Activated CD4-positive, alpha-beta T cell treated with anti-CD3 and anti-CD28 coated beads, Interleukin-2, amount 10 ng/mL, durations not matched to agents 24 days and 14 days (primary cell): Measurements from ENCODE around the gene SPTBN4. TPM values are rescaled to one million over a fixed set of nuclear protein-coding genes. Genes with fewer than 3 reads are reported as not detected.
"Not testable (repeated sequence)": the region's sequence is repeated elsewhere in the genome, so short reads cannot be mapped to it uniquely, and the experiment has no call there.

Source experiments
- DNase-seq: peaks from one replicate; pipeline ENCODE4 v3.0.0; 2022
- H3K27ac Mint-ChIP-seq: one replicate; pipeline ENCODE4 v1.8.0; 2022; ENCODE audit warnings: mild to moderate bottlenecking, mixed read lengths
- H3K27me3 Mint-ChIP-seq: one replicate; pipeline ENCODE4 v1.8.0; 2022; ENCODE audit warnings: mixed read lengths
- H3K36me3 Mint-ChIP-seq: one replicate; pipeline ENCODE4 v1.8.0; 2022; ENCODE audit warnings: low read depth, mild to moderate bottlenecking, mixed read lengths
- H3K4me1 Mint-ChIP-seq: one replicate; pipeline ENCODE4 v1.8.0; 2021; ENCODE audit warnings: mixed read lengths
- H3K4me3 Mint-ChIP-seq: one replicate; pipeline ENCODE4 v1.8.0; 2022; ENCODE audit warnings: mild to moderate bottlenecking, moderate library complexity, mixed read lengths
- H3K9me3 Mint-ChIP-seq: one replicate; pipeline ENCODE4 v1.8.0; 2021; ENCODE audit warnings: mixed read lengths
- intact Hi-C: fragments of 100-400 bp; cut with micrococcal nuclease; formaldehyde crosslinking; loops from one replicate; pipeline ENCODE4 v1.15.1; 2023
- total RNA-seq: library from RNA; stranded (reverse); gene quantifications from 2 replicates; pipeline ENCODE4 v1.2.3, GENCODE V29; 2022

The SPTBN4 gene
- total RNA-seq, 1 donor from 2014 or later: 0.51 TPM

- no peaks in the 10 kb centered on the region for H3K9me3 Mint-ChIP-seq
- peaks cover 2% of the 10 kb centered on the region for H3K36me3 Mint-ChIP-seq
- peak; percentile 92 for DNase-seq
- H3K27me3 Mint-ChIP-seq: peaks cover 23% of the 10 kb centered on the region
- H3K4me3 Mint-ChIP-seq: peak overlapping the region; percentile 96
- H3K27ac Mint-ChIP-seq: no peak overlapping the region
- H3K4me1 Mint-ChIP-seq: peaks cover 24% of the 10 kb centered on the region
- intact Hi-C loops: loop anchor here (1.0 to 5.0 kb wide), 6 partner anchors 20 to 140 kb away; partner anchors contain the start of gene SERTAD3
Measured at GRCh38 chr19:40464059-40465024, 2.5 kb upstream of the SPTBN4 start.

- H3K4me3 Mint-ChIP-seq: peak overlapping the region; percentile 96
- no peaks in the 10 kb centered on the region for H3K9me3 Mint-ChIP-seq
- intact Hi-C loops: loop anchor here (1.0 to 5.0 kb wide), 6 partner anchors 21 to 140 kb away; partner anchors contain the start of gene SERTAD3
- no peak for DNase-seq
- peaks cover 23% of the 10 kb centered on the region for H3K27me3 Mint-ChIP-seq
- peaks cover 24% of the 10 kb centered on the region for H3K4me1 Mint-ChIP-seq
- H3K27ac Mint-ChIP-seq: peak overlapping the region; percentile 87
- H3K36me3 Mint-ChIP-seq: peaks cover 2% of the 10 kb centered on the region
Measured at GRCh38 chr19:40465025-40465556, 1.7 kb upstream of the SPTBN4 start.

GRCh38 chr19:40465557-40466218 is 1.1 kb upstream of the SPTBN4 start, which contains the start of gene BLVRB:
Gene BLVRB, minus strand, starts transcription at chr19:40465745. Its CDS starts 57 bp downstream, at chr19:40465688.
- peaks cover 23% of the 10 kb centered on the region for H3K27me3 Mint-ChIP-seq
- no peaks in the 10 kb centered on the region for H3K9me3 Mint-ChIP-seq
- peak within 1 kb of the TSS; percentile 96 for H3K4me3 Mint-ChIP-seq
- peak within 1 kb of the TSS; percentile 87 for H3K27ac Mint-ChIP-seq
- DNase-seq: peak; percentile 100
- peaks cover 2% of the 10 kb centered on the region for H3K36me3 Mint-ChIP-seq
- intact Hi-C loops: loop anchor here (1.0 to 5.0 kb wide), 6 partner anchors 21 to 139 kb away; partner anchors contain the start of gene SERTAD3
- H3K4me1 Mint-ChIP-seq: peaks cover 24% of the 10 kb centered on the region

- Mint-ChIP-seq H3K4me1 (peaks cover 24% of the 10 kb centered on the region), H3K27ac (peak overlapping the region; percentile 87), H3K4me3 (peak overlapping the region; percentile 96), H3K9me3 (no peaks in the 10 kb centered on the region), H3K27me3 (peaks cover 23% of the 10 kb centered on the region), H3K36me3 (peaks cover 2% of the 10 kb centered on the region)
- DNase-seq: no peak
- intact Hi-C loops: loop anchor here (5.0 kb wide), 1 partner anchor 61 kb away; no protein-coding TSS in a partner anchor
Measured at GRCh38 chr19:40466219-40466984, 399 bp upstream of the SPTBN4 start.

GRCh38 chr19:40469011-40469410 is 2.2 kb downstream of the SPTBN4 start:
- Mint-ChIP-seq H3K36me3 (peaks cover 2% of the 10 kb centered on the region), H3K4me1 (peaks cover 20% of the 10 kb centered on the region), H3K27me3 (peaks cover 23% of the 10 kb centered on the region), H3K4me3 (no peak overlapping the region), H3K27ac (no peak overlapping the region), H3K9me3 (no peaks in the 10 kb centered on the region)
- no peak for DNase-seq
- intact Hi-C loops: loop anchor here (5.0 kb wide), 1 partner anchor 58 kb away; no protein-coding TSS in a partner anchor

- H3K27ac Mint-ChIP-seq: no peak overlapping the region
- peaks cover 23% of the 10 kb centered on the region for H3K27me3 Mint-ChIP-seq
- DNase-seq: no peak
- peaks cover 2% of the 10 kb centered on the region for H3K36me3 Mint-ChIP-seq
- peaks cover 6% of the 10 kb centered on the region for H3K4me1 Mint-ChIP-seq
- no peak overlapping the region for H3K4me3 Mint-ChIP-seq
- H3K9me3 Mint-ChIP-seq: no peaks in the 10 kb centered on the region
- intact Hi-C loops: no loop called here
Measured at GRCh38 chr19:40471111-40471510, 4.3 kb downstream of the SPTBN4 start.

GRCh38 chr19:40472516-40472915 is 5.7 kb downstream of the SPTBN4 start:
- no peaks in the 10 kb centered on the region for H3K4me1 Mint-ChIP-seq
- H3K36me3 Mint-ChIP-seq: no peaks in the 10 kb centered on the region
- intact Hi-C loops: no loop called here
- H3K4me3 Mint-ChIP-seq: no peak overlapping the region
- no peaks in the 10 kb centered on the region for H3K9me3 Mint-ChIP-seq
- DNase-seq: no peak
- H3K27me3 Mint-ChIP-seq: peaks cover 16% of the 10 kb centered on the region
- H3K27ac Mint-ChIP-seq: no peak overlapping the region

GRCh38 chr19:40474737-40475136 is 7.9 kb downstream of the SPTBN4 start:
- H3K27ac Mint-ChIP-seq: no peak overlapping the region
- no peak for DNase-seq
- H3K4me3 Mint-ChIP-seq: no peak overlapping the region
- no peaks in the 10 kb centered on the region for H3K9me3 Mint-ChIP-seq
- intact Hi-C loops: no loop called here
- no peaks in the 10 kb centered on the region for H3K36me3 Mint-ChIP-seq
- H3K27me3 Mint-ChIP-seq: no peaks in the 10 kb centered on the region
- no peaks in the 10 kb centered on the region for H3K4me1 Mint-ChIP-seq

GRCh38 chr19:40475878-40476644 is 9.3 kb downstream of the SPTBN4 start:
- intact Hi-C loops, H3K4me1 Mint-ChIP-seq, H3K36me3 Mint-ChIP-seq, H3K27ac Mint-ChIP-seq, DNase-seq, H3K9me3 Mint-ChIP-seq, H3K27me3 Mint-ChIP-seq, H3K4me3 Mint-ChIP-seq: not testable (repeated sequence)

- intact Hi-C loops: no loop called here
- Mint-ChIP-seq H3K9me3 (no peaks in the 10 kb centered on the region), H3K4me1 (peaks cover 3% of the 10 kb centered on the region), H3K27ac (no peak overlapping the region), H3K36me3 (no peaks in the 10 kb centered on the region), H3K27me3 (peaks cover 2% of the 10 kb centered on the region), H3K4me3 (no peak overlapping the region)
- DNase-seq: no peak
Measured at GRCh38 chr19:40486017-40486416, 19.2 kb downstream of the SPTBN4 start.

GRCh38 chr19:40489882-40490230 is 23.1 kb downstream of the SPTBN4 start:
- H3K27me3 Mint-ChIP-seq: peaks cover 9% of the 10 kb centered on the region
- no peak overlapping the region for H3K27ac Mint-ChIP-seq
- no peaks in the 10 kb centered on the region for H3K9me3 Mint-ChIP-seq
- DNase-seq: no peak
- no peak overlapping the region for H3K4me3 Mint-ChIP-seq
- peaks cover 3% of the 10 kb centered on the region for H3K4me1 Mint-ChIP-seq
- intact Hi-C loops: no loop called here
- no peaks in the 10 kb centered on the region for H3K36me3 Mint-ChIP-seq

GRCh38 chr19:40492274-40492673 is 25.5 kb downstream of the SPTBN4 start:
- Mint-ChIP-seq H3K36me3 (no peaks in the 10 kb centered on the region), H3K27ac (no peak overlapping the region), H3K4me3 (no peak overlapping the region), H3K9me3 (no peaks in the 10 kb centered on the region), H3K4me1 (peaks cover 3% of the 10 kb centered on the region), H3K27me3 (peaks cover 9% of the 10 kb centered on the region)
- intact Hi-C loops: no loop called here
- no peak for DNase-seq
